H1 (cell line): Measurements from ENCODE around the gene ZNF484. TPM values are rescaled to one million over a fixed set of nuclear protein-coding genes. Genes with fewer than 3 reads are reported as not detected.

Experiments used
- CTCF ChIA-PET: fragments of 300-600 bp; sonication (Branson Sonifier 250); formaldehyde crosslinking; loops from one replicate; lab custom pipeline; 2021; ENCODE audit not compliant: partially characterized antibody; lab: Charles Lee
- POLR2A ChIA-PET: fragments of 300-600 bp; sonication (Branson Sonifier 250); formaldehyde crosslinking; loops from one replicate; lab custom pipeline; 2021; ENCODE audit warnings: inconsistent platforms; ENCODE audit not compliant: partially characterized antibody; lab: Charles Lee
- DNase-seq, 2 experiments: peaks; one replicate each; pipeline versions ENCODE4 v3.0.0 to v3.0.0-alpha.2; 2010 to 2022; ENCODE audit warnings: low spot score in 2 of 2, low read depth in 1 of 2, mixed read lengths in 1 of 2
- FAIRE-seq: peaks from 2 replicates; lab custom pipeline; 2011; peaks lifted over from hg19 to GRCh38; lab: Jason Lieb, UNC
- H2AFZ ChIP-seq: 2 replicates; pipeline ENCODE4 v1.8.1; 2012; ENCODE audit warnings: low read length, inconsistent platforms
- H2AK5ac ChIP-seq: 2 replicates; pipeline ENCODE4 v1.6.1; 2013; ENCODE audit warnings: low read depth, low read length
- H2BK120ac ChIP-seq: replicated peaks from 2 replicates; pipeline ENCODE3; 2013; ENCODE audit warnings: low read depth, low read length, inconsistent platforms
- H2BK12ac ChIP-seq: 2 replicates; pipeline ENCODE4 v1.6.1; 2013; ENCODE audit warnings: low read depth, low read length
- H2BK15ac ChIP-seq: 2 replicates; pipeline ENCODE4 v1.6.1; 2013; ENCODE audit warnings: low read length
- H2BK20ac ChIP-seq: 2 replicates; pipeline ENCODE4 v1.6.1; 2013; ENCODE audit warnings: low read length
- H2BK5ac ChIP-seq: 2 replicates; pipeline ENCODE4 v1.6.1; 2013; ENCODE audit warnings: low read depth, low read length
- H3K14ac ChIP-seq: 2 replicates; pipeline ENCODE4 v1.6.1; 2013; ENCODE audit warnings: inconsistent platforms; ENCODE audit not compliant: insufficient read length
- H3K18ac ChIP-seq: 2 replicates; pipeline ENCODE4 v1.6.1; 2013; ENCODE audit warnings: low read length; ENCODE audit errors: extremely low read depth
- H3K23ac ChIP-seq: 2 replicates; pipeline ENCODE4 v1.6.1; 2013; ENCODE audit warnings: inconsistent platforms; ENCODE audit not compliant: insufficient read length
- H3K23me2 ChIP-seq: 2 replicates; pipeline ENCODE4 v1.6.1; 2013; ENCODE audit warnings: low read depth, low read length
- H3K27ac ChIP-seq: 2 replicates; pipeline ENCODE4 v1.6.1; 2011; ENCODE audit warnings: low read depth, low read length, inconsistent platforms
- H3K27me3 ChIP-seq, 4 experiments: replicated peaks in 1 of 4; 1 replicate in 1 of 4; 2 replicates in 3 of 4; pipeline versions ENCODE4 v1.6.1 to v1.8.1; 2011 to 2013; ENCODE audit warnings: low read length in 3 of 4, mild to moderate bottlenecking in 3 of 4, inconsistent platforms in 2 of 4, mixed read lengths in 2 of 4, moderate library complexity in 1 of 4; ENCODE audit not compliant: control insufficient read depth in 3 of 4, insufficient read depth in 3 of 4; ENCODE audit errors: extremely low read depth in 1 of 4
- H3K36me3 ChIP-seq, 4 experiments: 2 replicates each; pipeline versions ENCODE4 v1.6.1 to v1.8.1; 2011 to 2013; ENCODE audit warnings: mild to moderate bottlenecking in 4 of 4, low read length in 3 of 4, moderate library complexity in 2 of 4, control low read depth in 1 of 4, inconsistent platforms in 1 of 4; ENCODE audit not compliant: insufficient read depth in 4 of 4, control insufficient read depth in 2 of 4
- H3K4ac ChIP-seq: replicated peaks from 2 replicates; pipeline ENCODE3; 2013; ENCODE audit warnings: low read length, low read depth, mixed read lengths, inconsistent platforms; ENCODE audit not compliant: insufficient read length
- H3K4me1 ChIP-seq, 4 experiments: replicated peaks in 1 of 4; 1 replicate in 1 of 4; 2 replicates in 3 of 4; pipeline versions ENCODE4 v1.6.1 to v1.8.1; 2011 to 2013; ENCODE audit warnings: low read length in 3 of 4, inconsistent platforms in 2 of 4, mixed read lengths in 1 of 4; ENCODE audit not compliant: insufficient read depth in 4 of 4, control insufficient read depth in 3 of 4
- H3K4me2 ChIP-seq, 2 experiments: 2 replicates each; pipeline versions ENCODE4 v1.6.1 to v1.8.1; 2011 to 2013; ENCODE audit warnings: low read depth in 2 of 2, low read length in 2 of 2, control low read depth in 1 of 2, inconsistent platforms in 1 of 2, mild to moderate bottlenecking in 1 of 2; ENCODE audit not compliant: insufficient read depth in 1 of 2
- H3K4me3 ChIP-seq, 4 experiments: fragments of 200-600, 300-600 bp in 1 of 4; sonication (generic), shearing (Covaris generic), sonication (Bioruptor Twin) in 1 of 4; 2 replicates each; pipeline versions ENCODE4 v1.5.1 to v1.8.1; 2011 to 2016; ENCODE audit warnings: low read length in 4 of 4, low read depth in 3 of 4, control low read depth in 2 of 4, inconsistent platforms in 2 of 4, mild to moderate bottlenecking in 2 of 4, mixed read lengths in 1 of 4, moderate library complexity in 1 of 4; ENCODE audit not compliant: insufficient read depth in 2 of 4; ENCODE audit errors: extremely low read depth in 1 of 4
- H3K56ac ChIP-seq: replicated peaks from 2 replicates; pipeline ENCODE3; 2013; ENCODE audit warnings: low read depth, mild to moderate bottlenecking, mixed read lengths, low read length, inconsistent platforms; ENCODE audit not compliant: insufficient read length
- H3K79me1 ChIP-seq: 2 replicates; pipeline ENCODE4 v1.6.1; 2013; ENCODE audit warnings: low read depth, low read length, control low read depth
- H3K79me2 ChIP-seq, 2 experiments: 2 replicates each; pipeline versions ENCODE4 v1.6.1 to v1.8.1; 2012 to 2013; ENCODE audit warnings: low read length in 2 of 2, mild to moderate bottlenecking in 2 of 2, inconsistent platforms in 1 of 2; ENCODE audit not compliant: insufficient read depth in 2 of 2, control insufficient read depth in 1 of 2
- H3K9ac ChIP-seq, 4 experiments: replicated peaks in 1 of 4; 1 replicate in 1 of 4; 2 replicates in 3 of 4; pipeline versions ENCODE4 v1.6.1 to v1.8.1; 2011 to 2013; ENCODE audit warnings: low read depth in 3 of 4, low read length in 3 of 4, control low read depth in 2 of 4, mild to moderate bottlenecking in 2 of 4, moderate library complexity in 2 of 4, inconsistent platforms in 1 of 4; ENCODE audit errors: extremely low read depth in 1 of 4
- H3K9me3 ChIP-seq, 2 experiments: 2 replicates each; pipeline versions ENCODE4 v1.6.1 to v1.8.1; 2012 to 2013; ENCODE audit warnings: mild to moderate bottlenecking in 2 of 2, moderate library complexity in 2 of 2, control low read depth in 1 of 2, inconsistent platforms in 1 of 2, low read depth in 1 of 2, low read length in 1 of 2, mixed read lengths in 1 of 2; ENCODE audit not compliant: insufficient read depth in 2 of 2
- H4K20me1 ChIP-seq, 2 experiments: replicated peaks in 1 of 2; 2 replicates each; pipeline versions ENCODE3 to v1.8.1; 2011 to 2013; ENCODE audit warnings: inconsistent platforms in 2 of 2, low read length in 2 of 2, mild to moderate bottlenecking in 1 of 2; ENCODE audit not compliant: insufficient read depth in 2 of 2, control insufficient read depth in 1 of 2
- H4K5ac ChIP-seq: 2 replicates; pipeline ENCODE4 v1.6.1; 2013; ENCODE audit warnings: low read length, low read depth, mixed read lengths, inconsistent platforms; ENCODE audit not compliant: insufficient read length
- H4K8ac ChIP-seq: 2 replicates; pipeline ENCODE4 v1.8.0; 2013; ENCODE audit warnings: mild to moderate bottlenecking, moderate library complexity, low read length, inconsistent platforms; ENCODE audit not compliant: insufficient read depth; ENCODE audit errors: extremely low read depth
- H4K91ac ChIP-seq: replicated peaks from 2 replicates; pipeline ENCODE3; 2013; ENCODE audit warnings: low read length, mixed read lengths, inconsistent platforms; ENCODE audit not compliant: insufficient read length
- BACH1 ChIP-seq: IDR thresholded peaks from 2 replicates; pipeline ENCODE4 v1.6.1; 2012; ENCODE audit warnings: low read length, improper control_type of control experiment
- BRCA1 ChIP-seq: IDR thresholded peaks from 2 replicates; pipeline ENCODE4 v1.6.1; 2012; ENCODE audit warnings: low read depth, low read length, improper control_type of control experiment
- CBX8 ChIP-seq: fragments of 300-800, 300-1000 bp; sonication (generic); IDR thresholded peaks from 2 replicates; pipeline ENCODE4 v1.7.1; 2016; ENCODE audit warnings: low read depth, low read length, borderline replicate concordance
- CHD2 ChIP-seq: IDR thresholded peaks from 2 replicates; pipeline ENCODE4 v1.6.1; 2012; ENCODE audit warnings: low read length, improper control_type of control experiment
- CTBP2 ChIP-seq: IDR thresholded peaks from 2 replicates; pipeline ENCODE4 v1.7.0; 2011; ENCODE audit warnings: borderline replicate concordance, mild to moderate bottlenecking, moderate library complexity, mixed read lengths, low read length; ENCODE audit not compliant: insufficient read depth, insufficient read length
- EZH2 ChIP-seq: fragments of 200-600 bp; sonication (generic); IDR thresholded peaks from 2 replicates; pipeline ENCODE4 v1.7.1; 2012; ENCODE audit warnings: low read depth, mild to moderate bottlenecking, moderate library complexity, low read length, inconsistent platforms; ENCODE audit not compliant: severe bottlenecking
- KDM4A ChIP-seq: IDR thresholded peaks from one replicate; pipeline ENCODE4 v1.7.1; 2012; ENCODE audit warnings: low read depth, mild to moderate bottlenecking, moderate library complexity, low read length, inconsistent platforms; ENCODE audit not compliant: severe bottlenecking
- POU5F1 ChIP-seq: IDR thresholded peaks from 2 replicates; pipeline ENCODE4 v1.6.1; 2011; ENCODE audit warnings: low read depth, mild to moderate bottlenecking, low read length, moderate library complexity
- RFX5 ChIP-seq: IDR thresholded peaks from 2 replicates; pipeline ENCODE4 v1.6.1; 2011; ENCODE audit warnings: low read depth, low read length, improper control_type of control experiment, borderline replicate concordance
- SIN3A ChIP-seq, 2 experiments: IDR thresholded peaks in 1 of 2; conservative IDR thresholded peaks in 1 of 2; 2 replicates each; pipeline ENCODE4 v1.6.1; 2011 to 2012; ENCODE audit warnings: low read length in 2 of 2, improper control_type of control experiment in 1 of 2, low read depth in 1 of 2, mild to moderate bottlenecking in 1 of 2
- SIRT6 ChIP-seq: IDR thresholded peaks from one replicate; pipeline ENCODE4 v1.7.1; 2012; ENCODE audit warnings: low read length, inconsistent platforms
- TAF1 ChIP-seq: IDR thresholded peaks from 2 replicates; pipeline ENCODE4 v1.6.1; 2011; ENCODE audit warnings: mild to moderate bottlenecking, low read depth, low read length
- TBP ChIP-seq: IDR thresholded peaks from 2 replicates; pipeline ENCODE4 v1.6.1; 2011; ENCODE audit warnings: low read depth, low read length, improper control_type of control experiment
- TCF12 ChIP-seq: IDR thresholded peaks from 2 replicates; pipeline ENCODE4 v1.6.1; 2011; ENCODE audit warnings: low read depth, mild to moderate bottlenecking, low read length
- WGBS, 2 experiments: shearing (Covaris generic) in 1 of 2; methylation state at CpG; one replicate each; pipeline versions ENCODE4 v1.1.6 to v1.1.7; 2013 to 2015; ENCODE audit warnings: low lambda C conversion rate in 2 of 2, mixed read lengths in 2 of 2, inconsistent platforms in 1 of 2, low coverage in 1 of 2, missing lambda C conversion rate in 1 of 2; ENCODE audit not compliant: insufficient replicate concordance in 2 of 2, insufficient coverage in 1 of 2, insufficient read length in 1 of 2; ENCODE audit errors: extremely low coverage in 1 of 2, missing lambda C conversion rate in 1 of 2; 5-methylcytosine and 5-hydroxymethylcytosine counted together
- polyA plus RNA-seq, 7 experiments: library from polyadenylated mRNA; depleted of rRNA in 3 of 7; stranded (reverse) in 5 of 7; unstranded in 2 of 7; fragments of >200 nt in 5 of 7; fragments of 200-250 nt in 2 of 7; gene quantifications; 1 replicate in 5 of 7; 2 replicates in 1 of 7; 4 replicates in 1 of 7; pipeline versions ENCODE4 v1.2.1 to v1.2.3, GENCODE V29; 2011 to 2013; ENCODE audit warnings: missing spikeins in 2 of 7, mixed read lengths in 2 of 7
- total RNA-seq: library from RNA; stranded (reverse); fragmentation: NEBNext Ultra II Directional; extraction: Animal tissue kit (Norgen Biotek cat#: 25700); gene quantifications from 2 replicates; pipeline ENCODE4 v1.2.1, GENCODE V29; 2021

The ZNF484 gene
- total and polyA plus RNA-seq, 2 of the 8 experiments (the other 6 are each of a cell fraction or from before 2014, with no cell fraction given): 1.3 to 11.5 TPM

DNA sequence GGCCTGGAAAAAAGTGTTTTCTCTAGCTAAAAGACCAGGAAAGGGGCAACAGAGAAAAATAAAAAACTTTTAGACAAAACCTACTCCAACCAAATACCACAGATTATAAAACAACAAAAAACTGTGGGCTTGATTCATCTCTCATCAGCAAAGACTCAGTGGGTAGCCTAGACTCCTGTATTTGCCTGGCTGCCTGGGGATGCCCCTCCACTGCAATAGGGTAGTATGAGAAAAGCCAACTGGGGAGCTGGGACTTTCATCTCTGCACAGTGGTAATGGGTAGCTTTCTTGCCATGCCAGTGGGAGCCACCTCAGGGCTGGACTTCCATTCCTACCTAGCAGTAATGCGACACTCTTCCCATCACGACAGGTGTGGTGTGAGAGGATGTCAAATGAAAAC lies 7.5 kb downstream of the ZNF484 start:
- Histone ChIP-seq H2AFZ (no peak overlapping the region), H3K23ac (no peak overlapping the region), H2AK5ac (no peak overlapping the region), H2BK20ac (no peak overlapping the region), H3K4me1 (peaks cover 0 to 11% (median 3%) of the 10 kb centered on the region in 4 experiments; a peak in 2 of 7 replicates), H3K36me3 (peaks cover 0 to 3% (median 0%) of the 10 kb centered on the region in 4 experiments; a peak in 3 of 8 replicates), H3K27ac (no peak overlapping the region), H3K79me2 (peaks cover 0 to 48% of the 10 kb centered on the region in 2 experiments; a peak in 2 of 4 replicates), H2BK5ac (no peak overlapping the region), H4K20me1 (peaks cover 5% of the 10 kb centered on the region in 2 experiments), H2BK120ac (no peak overlapping the region), H3K4me2 (no peak overlapping the region), H4K5ac (no peak overlapping the region), H3K23me2 (no peaks in the 10 kb centered on the region), H2BK12ac (no peak overlapping the region), H3K18ac (no peak overlapping the region), H2BK15ac (no peak overlapping the region), H3K79me1 (peaks cover 6% of the 10 kb centered on the region), H3K9me3 (no peaks in the 10 kb centered on the region), H3K9ac (no peak overlapping the region), H4K8ac (no peak overlapping the region), H3K4me3 (no peak overlapping the region), H3K27me3 (no peaks in the 10 kb centered on the region), H3K56ac (no peak overlapping the region), H3K4ac (no peak overlapping the region), H4K91ac (no peak overlapping the region), H3K14ac (no peak overlapping the region)
- 75% methylated on average over 2 of the region's 2 CpGs; no CpG with 5 or more reads in 1 of the 2 experiments for WGBS, 2 experiments
- CTCF ChIA-PET: interaction anchor here (1.2 kb wide), 1 partner anchor 50 kb away, joined by 3 read pairs; no protein-coding TSS in a partner anchor
- no peak for DNase-seq
- POLR2A ChIA-PET: no interaction called here
- FAIRE-seq: no peak
- TF ChIP-seq CBX8: no peak
- no peak for TF ChIP-seq BRCA1
- no peak for TF ChIP-seq EZH2
- no peak for TF ChIP-seq KDM4A
- no peak for TF ChIP-seq CTBP2
- no peak for TF ChIP-seq TBP
- no peak for TF ChIP-seq POU5F1
- TF ChIP-seq BACH1: no peak
- no peak for TF ChIP-seq SIRT6
- TF ChIP-seq RFX5: no peak
- no peak for TF ChIP-seq TCF12
- no peak for TF ChIP-seq SIN3A (conservative IDR thresholded peaks at IDR 0.05 in 1 of 2, IDR thresholded peaks at IDR 0.05 in 1 of 2; ENCODE audit: low read depth in 1 of 2, low read length in 2 of 2)
- TF ChIP-seq TAF1: no peak
- TF ChIP-seq CHD2: no peak
